Activated CD8-positive, alpha-beta memory T cell treated with anti-CD3 and anti-CD28 coated beads for 1 hour (primary cell): ENCODE data around the gene MTF1.

ENCODE experiments used
- DNase-seq, 2 donors: peaks; one replicate each; pipeline ENCODE4 v3.0.0-alpha.2; 2020; ENCODE audit warnings: low read depth in 1 of 2; ENCODE audit errors: extremely low read depth in 1 of 2

Gene MTF1

GRCh38 chr1:37836788-37837187 lies 22.6 kb downstream of the MTF1 start:
- DNase-seq = no peak

- DNase-seq = no peak
These were observed 27.6 kb downstream of the MTF1 start for GRCh38 chr1:37831809-37832208.

- DNase-seq = no peak
These were observed 28.3 kb downstream of the MTF1 start for GRCh38 chr1:37831109-37831508.

GRCh38 chr1:37828410-37829074 lies 30.9 kb downstream of the MTF1 start:
- DNase-seq = no peak

DNA sequence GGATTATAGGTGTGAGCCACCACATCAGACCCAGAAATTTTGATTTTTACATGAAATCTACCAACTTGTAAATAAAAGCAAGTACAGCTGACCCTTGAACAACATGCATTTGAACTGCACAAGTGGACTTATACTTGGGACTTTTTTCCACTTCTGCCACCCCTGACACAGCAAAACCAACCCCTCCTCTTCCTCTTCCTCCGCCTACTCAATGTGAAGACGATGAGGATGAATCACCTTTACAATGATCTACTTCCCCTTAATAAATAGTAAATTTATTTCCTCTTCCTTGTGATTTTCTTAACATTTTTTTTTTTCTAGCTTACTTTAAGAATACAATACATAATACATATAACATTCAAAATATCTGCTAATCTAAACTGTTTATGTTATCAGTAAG lies 33.9 kb downstream of the MTF1 start:
- DNase-seq = no peak

- DNase-seq = no peak
These were observed 35.4 kb downstream of the MTF1 start for GRCh38 chr1:37824001-37824400.

DNA sequence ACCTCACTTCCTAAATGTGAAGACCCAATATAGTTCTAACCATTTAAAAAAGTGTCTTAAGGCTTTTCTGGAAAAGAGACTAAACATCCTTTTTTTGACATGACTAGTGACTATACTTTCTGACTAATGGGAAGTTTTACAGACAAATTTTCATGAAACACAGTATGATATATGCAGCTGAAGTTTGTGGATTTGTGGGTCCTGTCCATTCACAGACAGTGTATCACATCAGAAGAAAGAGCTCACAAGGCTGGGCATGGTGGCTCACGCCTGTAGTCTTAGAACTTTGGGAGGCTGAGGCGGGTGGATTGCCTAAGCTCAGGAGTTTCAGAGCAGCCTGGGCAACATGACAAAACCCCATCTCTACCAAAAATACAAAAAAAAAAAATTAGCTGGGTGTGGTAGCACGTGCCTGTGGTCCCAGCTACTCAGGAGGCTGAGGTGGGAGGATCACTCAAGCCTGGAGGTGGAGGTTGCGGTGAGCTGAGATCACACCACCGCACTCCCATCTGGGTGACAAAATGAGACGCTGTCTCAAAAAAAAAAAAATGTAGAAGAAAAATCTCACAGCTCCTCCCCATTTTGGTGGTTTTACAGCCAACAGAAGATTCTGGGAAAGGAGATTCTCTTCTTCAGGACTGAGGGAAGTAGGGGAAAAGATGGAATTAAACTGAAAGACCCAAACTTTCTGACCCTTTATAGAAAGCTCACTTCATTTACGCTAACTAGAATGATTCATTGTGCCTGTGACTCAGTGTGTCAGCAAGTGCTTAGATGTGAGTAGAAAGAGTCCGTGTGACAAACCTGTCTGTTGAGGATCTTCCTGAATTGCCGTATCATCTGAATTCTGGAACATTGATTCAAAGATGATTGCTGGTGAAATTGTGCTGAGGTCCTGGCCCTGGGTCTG lies 36.2 kb downstream of the MTF1 start:
- DNase-seq = no peak

GRCh38 chr1:37821481-37821880 lies 37.9 kb downstream of the MTF1 start:
- no peak for DNase-seq

- no peak for DNase-seq
These were observed 41.9 kb downstream of the MTF1 start for GRCh38 chr1:37817481-37817880.

DNA sequence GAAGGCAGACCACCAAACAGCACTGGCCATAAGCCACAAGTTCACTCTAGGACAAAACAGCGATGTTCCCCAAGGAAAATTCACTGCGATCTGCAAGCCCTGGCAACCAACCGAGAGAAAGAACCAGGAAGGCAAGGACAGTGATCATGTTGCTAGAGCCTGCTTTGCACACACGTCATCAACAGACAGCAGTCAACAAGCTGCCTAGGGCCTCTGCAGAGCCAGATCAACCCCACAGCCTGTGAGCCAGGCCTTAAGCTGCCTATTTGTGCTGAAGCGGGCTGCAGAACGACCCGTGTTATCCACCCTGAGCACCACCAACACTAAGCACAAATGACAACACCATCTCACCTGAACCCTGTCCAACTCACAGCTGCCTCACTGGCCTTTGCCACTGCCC lies 45.1 kb downstream of the MTF1 start:
- DNase-seq = no peak

- no peak for DNase-seq
These were observed 45.8 kb downstream of the MTF1 start for GRCh38 chr1:37813529-37814145.

DNA sequence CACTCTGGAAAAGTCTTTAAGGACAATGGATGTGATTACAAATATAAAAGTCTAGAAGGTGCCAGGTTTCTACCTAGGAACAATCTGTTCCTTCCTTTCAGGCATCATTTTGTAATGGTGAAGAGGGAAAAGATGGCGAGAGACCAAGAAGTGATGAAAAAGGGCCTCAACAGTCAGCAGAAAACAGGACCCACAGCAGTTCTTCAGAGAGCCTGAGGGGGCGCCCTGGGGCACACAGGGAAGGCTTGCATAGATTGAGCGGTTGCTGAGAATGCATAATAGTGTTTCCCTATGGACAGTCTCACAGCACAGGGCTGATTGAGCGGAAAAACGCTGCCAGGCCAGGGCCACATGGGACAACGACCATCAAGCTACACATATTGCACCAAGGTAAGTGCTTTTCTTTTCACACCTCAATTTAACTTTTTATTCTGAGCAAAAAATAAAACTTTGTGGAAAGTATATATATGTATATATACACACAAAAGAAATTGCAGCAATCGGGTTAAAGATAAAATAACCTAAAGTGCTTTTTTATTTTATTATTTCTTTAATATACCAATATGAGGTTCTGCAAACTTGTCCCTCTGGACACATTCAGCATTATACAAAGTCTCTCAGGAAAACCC lies 48.3 kb downstream of the MTF1 start:
- DNase-seq = no peak

GRCh38 chr1:37809942-37810341 lies 49.5 kb downstream of the MTF1 start:
- no peak for DNase-seq

DNA sequence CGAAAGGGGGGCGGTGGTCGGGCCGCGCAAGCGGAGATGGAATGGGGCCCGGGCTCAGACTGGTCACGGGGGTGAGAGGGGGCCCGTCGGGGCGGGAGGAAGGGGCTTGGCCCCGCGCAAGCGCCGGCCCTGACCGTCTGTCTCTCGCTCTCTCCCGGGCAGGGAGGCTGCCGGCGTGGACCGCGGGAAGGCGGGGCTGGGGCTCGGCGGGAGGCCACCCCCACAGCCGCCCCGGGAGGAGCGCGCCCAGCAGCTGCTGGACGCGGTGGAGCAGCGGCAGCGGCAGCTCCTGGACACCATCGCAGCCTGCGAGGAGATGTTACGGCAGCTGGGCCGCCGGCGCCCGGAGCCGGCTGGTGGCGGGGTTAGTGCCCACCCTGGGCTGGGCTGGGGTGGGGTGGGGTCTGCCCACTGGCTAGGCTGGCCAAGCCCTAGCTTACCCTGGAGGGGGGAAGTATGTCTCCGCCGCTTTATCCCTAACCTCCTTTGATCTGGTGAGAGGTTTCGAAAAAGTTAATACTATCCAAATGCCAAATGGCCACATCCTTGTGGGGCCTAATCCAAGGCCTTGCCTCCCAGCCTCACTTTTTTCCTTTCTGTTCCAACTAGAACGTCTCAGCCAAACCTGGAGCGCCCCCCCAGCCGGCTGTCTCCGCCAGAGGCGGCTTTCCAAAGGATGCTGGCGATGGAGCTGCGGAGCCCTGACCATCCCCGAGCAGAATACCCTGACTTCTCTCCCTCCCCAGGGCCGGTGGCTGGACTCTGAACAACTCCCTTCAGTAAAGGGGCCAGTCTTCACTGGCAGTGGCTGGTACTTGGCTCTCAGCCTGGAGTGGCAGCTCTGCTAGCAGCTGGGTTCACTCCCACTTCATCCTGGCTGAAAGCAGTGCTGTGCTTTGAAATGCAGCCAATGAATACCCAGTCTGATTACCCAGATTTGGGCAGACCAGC lies 50.7 kb downstream of the MTF1 start:
- no peak for DNase-seq

- DNase-seq = peak; percentile 80 to 89
These were observed 51.6 kb downstream of the MTF1 start, which contains the start of the genes C1orf122 and YRDC for GRCh38 chr1:37807555-37808368. C1orf122 (plus strand) TSS chr1:37807790; CDS start chr1:37808405, 615 bp downstream. YRDC (minus strand) TSS chr1:37808208; CDS start chr1:37808180, 28 bp downstream.

- no peak for DNase-seq
These were observed 52.2 kb downstream of the MTF1 start for GRCh38 chr1:37807220-37807554.

- no peak for DNase-seq
These were observed 57.0 kb downstream of the MTF1 start for GRCh38 chr1:37802439-37802838.

- no peak for DNase-seq
These were observed 61.5 kb downstream of the MTF1 start for GRCh38 chr1:37797750-37798345.
